Fibroblast of mammary gland (primary cell): Measurements from ENCODE around the gene ZBTB21.
A peak's percentile ranks its signal among the peaks of the same experiment; 100 is the strongest.

ENCODE experiments used
- DNase-seq: peaks from one replicate; pipeline ENCODE4 v3.0.0-alpha.2; 2010; ENCODE audit warnings: low read depth
- H3K4me3 ChIP-seq: 2 replicates; pipeline ENCODE4 v1.5.1; 2011; ENCODE audit warnings: low read depth, mild to moderate bottlenecking, low read length, moderate library complexity; ENCODE audit not compliant: control insufficient read depth
- TF ChIP-seq, protein P1 (sequence below): conservative IDR thresholded peaks from 2 replicates; pipeline ENCODE4 v1.5.1; 2011; ENCODE audit warnings: low read depth, low read length, inconsistent platforms; ENCODE audit not compliant: control insufficient read depth, insufficient read depth

Gene ZBTB21

DNA sequence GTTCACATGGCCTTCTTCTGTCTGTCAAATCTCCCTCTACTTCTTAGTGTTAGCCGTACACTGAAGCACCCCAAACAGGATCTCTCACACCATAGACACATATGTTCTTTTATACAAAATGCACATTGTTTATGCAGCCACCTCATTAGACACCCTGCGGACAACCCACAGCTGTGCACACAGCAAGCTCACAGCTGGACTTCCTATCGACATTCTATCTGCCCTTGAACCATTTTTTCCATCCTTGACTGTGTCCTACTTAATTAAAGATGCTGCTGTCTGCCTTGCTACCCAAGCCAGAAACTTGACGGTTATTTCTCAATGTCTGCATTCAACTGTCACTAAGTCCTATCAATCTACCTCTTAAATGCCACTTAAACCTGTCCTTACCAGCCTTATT, 3.2 kb upstream of the ZBTB21 start:
- H3K4me3 ChIP-seq, result no peak overlapping the region
- TF ChIP-seq, protein P1, sequence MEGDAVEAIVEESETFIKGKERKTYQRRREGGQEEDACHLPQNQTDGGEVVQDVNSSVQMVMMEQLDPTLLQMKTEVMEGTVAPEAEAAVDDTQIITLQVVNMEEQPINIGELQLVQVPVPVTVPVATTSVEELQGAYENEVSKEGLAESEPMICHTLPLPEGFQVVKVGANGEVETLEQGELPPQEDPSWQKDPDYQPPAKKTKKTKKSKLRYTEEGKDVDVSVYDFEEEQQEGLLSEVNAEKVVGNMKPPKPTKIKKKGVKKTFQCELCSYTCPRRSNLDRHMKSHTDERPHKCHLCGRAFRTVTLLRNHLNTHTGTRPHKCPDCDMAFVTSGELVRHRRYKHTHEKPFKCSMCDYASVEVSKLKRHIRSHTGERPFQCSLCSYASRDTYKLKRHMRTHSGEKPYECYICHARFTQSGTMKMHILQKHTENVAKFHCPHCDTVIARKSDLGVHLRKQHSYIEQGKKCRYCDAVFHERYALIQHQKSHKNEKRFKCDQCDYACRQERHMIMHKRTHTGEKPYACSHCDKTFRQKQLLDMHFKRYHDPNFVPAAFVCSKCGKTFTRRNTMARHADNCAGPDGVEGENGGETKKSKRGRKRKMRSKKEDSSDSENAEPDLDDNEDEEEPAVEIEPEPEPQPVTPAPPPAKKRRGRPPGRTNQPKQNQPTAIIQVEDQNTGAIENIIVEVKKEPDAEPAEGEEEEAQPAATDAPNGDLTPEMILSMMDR, result no peak
- no peak for DNase-seq

- TF ChIP-seq, protein P1, result no peak
- DNase-seq, result no peak
- no peak overlapping the region for H3K4me3 ChIP-seq
Measured at GRCh38 chr21:42012763-42013329, 2.7 kb upstream of the ZBTB21 start.

DNA sequence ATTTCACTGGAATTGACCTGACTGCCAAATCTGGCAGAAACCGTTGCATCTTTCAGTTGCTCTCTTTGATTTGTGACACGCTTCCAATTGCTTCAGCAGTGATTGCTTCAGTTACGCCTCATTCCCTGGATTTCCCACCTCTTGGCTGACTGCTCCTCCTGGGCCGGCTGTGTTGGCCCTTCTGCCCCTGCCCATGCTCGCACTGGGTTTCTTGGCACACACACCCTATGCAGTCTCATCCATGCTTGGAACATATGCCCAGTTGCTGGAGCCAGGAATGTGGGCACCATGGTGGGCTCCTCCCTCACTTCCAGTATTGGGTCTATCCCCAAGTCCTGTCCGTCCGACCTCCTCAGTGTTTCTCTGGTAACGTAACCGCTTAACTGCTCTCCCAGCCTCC, 2.2 kb upstream of the ZBTB21 start:
- no peak overlapping the region for H3K4me3 ChIP-seq
- TF ChIP-seq, protein P1, result no peak
- no peak for DNase-seq

GRCh38 chr21:42010507-42011495, 641 bp upstream of the ZBTB21 start:
- no peak for DNase-seq

DNA sequence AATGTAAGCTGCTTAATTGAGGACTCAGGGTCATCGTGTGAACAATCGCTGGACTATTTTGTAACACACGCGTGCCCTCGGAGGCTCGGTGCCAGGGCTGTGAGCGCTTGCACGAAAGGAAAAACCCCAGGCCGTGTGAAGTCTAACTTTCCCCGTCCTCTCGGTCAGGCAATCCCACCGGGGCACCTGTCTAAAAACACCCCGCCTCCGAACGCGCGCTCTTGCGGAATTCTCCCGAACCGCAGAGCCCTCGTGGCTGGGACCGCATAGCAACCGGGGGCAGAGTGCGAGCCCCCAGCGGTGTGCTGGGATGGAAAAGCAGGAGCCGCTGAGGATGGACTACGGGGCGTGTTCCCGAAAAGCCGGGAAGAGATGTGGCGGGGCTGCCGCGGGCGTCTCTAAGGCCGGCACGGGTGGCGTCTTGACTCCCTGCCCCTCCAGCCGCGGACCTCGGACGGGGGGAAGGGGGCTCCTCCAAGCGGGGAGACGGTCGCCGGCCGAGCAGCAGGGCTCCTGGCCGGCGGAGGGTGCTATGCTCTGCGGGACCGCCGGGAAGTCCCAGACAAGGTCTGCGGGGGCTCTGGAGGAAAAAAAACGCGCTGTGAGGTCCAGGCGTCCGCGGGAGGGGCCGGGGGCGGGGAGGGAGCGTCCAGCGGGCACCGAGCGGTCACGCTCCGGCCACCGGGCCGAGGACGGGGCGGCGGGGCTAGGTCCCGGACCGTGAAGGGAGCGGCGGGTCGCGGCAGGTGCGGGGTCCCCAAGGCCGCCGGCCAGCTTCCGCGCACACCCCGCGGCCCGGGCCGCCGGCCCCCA, 936 bp downstream of the ZBTB21 start:
- TF ChIP-seq, protein P1, result no peak
- DNase-seq, result peak; percentile 71
- H3K4me3 ChIP-seq, result peak overlapping the region; percentile 71

More at GRCh38 chr21:42010507-42011495, 641 bp upstream of the ZBTB21 start:
- peak overlapping the region; percentile 54 for H3K4me3 ChIP-seq
- TF ChIP-seq, protein P1, result no peak

- no peak overlapping the region for H3K4me3 ChIP-seq
- TF ChIP-seq, protein P1, result no peak
- DNase-seq, result no peak
Measured at GRCh38 chr21:42007356-42007940, 2.7 kb downstream of the ZBTB21 start.
